Neutrophil (primary cell): ENCODE measurements around the gene PLXNA4.

Source experiments
- H3K27ac ChIP-seq: fragments of 200-600 bp; sonication (generic); 2 replicates; pipeline ENCODE4 v1.5.1; 2016; ENCODE audit warnings: mild to moderate bottlenecking, moderate library complexity
- H3K27me3 ChIP-seq: fragments of 200-600 bp; sonication (generic); 2 replicates; pipeline ENCODE4 v1.6.0; 2016; ENCODE audit warnings: mild to moderate bottlenecking
- H3K36me3 ChIP-seq: fragments of 200-600 bp; sonication (generic); 2 replicates; pipeline ENCODE4 v1.5.1; 2017
- H3K4me1 ChIP-seq, 2 experiments: fragments of 200-600 bp in 1 of 2; sonication (generic) in 1 of 2; 1 replicate in 1 of 2; 2 replicates in 1 of 2; pipeline versions ENCODE4 v1.5.1 to v1.6.1; 2013 to 2016; ENCODE audit warnings: low read depth in 1 of 2, low read length in 1 of 2, mild to moderate bottlenecking in 1 of 2, moderate library complexity in 1 of 2; ENCODE audit not compliant: control insufficient read depth in 1 of 2, insufficient read depth in 1 of 2
- H3K4me3 ChIP-seq, 2 experiments: fragments of 200-600 bp in 1 of 2; sonication (generic) in 1 of 2; 1 replicate in 1 of 2; 2 replicates in 1 of 2; pipeline ENCODE4 v1.5.1; 2013 to 2016; ENCODE audit warnings: low read depth in 1 of 2, low read length in 1 of 2, mild to moderate bottlenecking in 1 of 2, moderate library complexity in 1 of 2
- H3K9me3 ChIP-seq: fragments of 200-600 bp; sonication (generic); 2 replicates; pipeline ENCODE4 v1.5.1; 2016
- CTCF ChIP-seq: fragments of 200-600 bp; sonication (generic); IDR thresholded peaks from 2 replicates; pipeline ENCODE4 v1.5.1; 2016; ENCODE audit warnings: antibody characterized with exemption

The PLXNA4 gene

GRCh38 chr7:132164558-132165125, 411.6 kb downstream of the PLXNA4 start:
- no peaks in the 10 kb centered on the region for H3K9me3 ChIP-seq
- H3K27me3 ChIP-seq = no peaks in the 10 kb centered on the region
- H3K4me3 ChIP-seq = no peak overlapping the region
- no peaks in the 10 kb centered on the region for H3K4me1 ChIP-seq
- no peaks in the 10 kb centered on the region for H3K36me3 ChIP-seq
- TF ChIP-seq CTCF = no peak
- no peak overlapping the region for H3K27ac ChIP-seq

- no peak overlapping the region for H3K27ac ChIP-seq
- H3K27me3 ChIP-seq = no peaks in the 10 kb centered on the region
- H3K4me1 ChIP-seq = no peaks in the 10 kb centered on the region
- H3K4me3 ChIP-seq = no peak overlapping the region
- no peak for TF ChIP-seq CTCF
- H3K9me3 ChIP-seq = no peaks in the 10 kb centered on the region
- no peaks in the 10 kb centered on the region for H3K36me3 ChIP-seq
These were observed 413.6 kb downstream of the PLXNA4 start for GRCh38 chr7:132162556-132163144.

- no peaks in the 10 kb centered on the region for H3K27me3 ChIP-seq
- H3K4me1 ChIP-seq = no peaks in the 10 kb centered on the region
- H3K36me3 ChIP-seq = no peaks in the 10 kb centered on the region
- TF ChIP-seq CTCF = no peak
- H3K4me3 ChIP-seq = no peak overlapping the region
- no peaks in the 10 kb centered on the region for H3K9me3 ChIP-seq
- H3K27ac ChIP-seq = no peak overlapping the region
These were observed 414.3 kb downstream of the PLXNA4 start for GRCh38 chr7:132161976-132162375.

GRCh38 chr7:132161533-132161915, 414.7 kb downstream of the PLXNA4 start:
- no peak overlapping the region for H3K27ac ChIP-seq
- no peaks in the 10 kb centered on the region for H3K9me3 ChIP-seq
- no peaks in the 10 kb centered on the region for H3K4me1 ChIP-seq
- H3K27me3 ChIP-seq = no peaks in the 10 kb centered on the region
- H3K4me3 ChIP-seq = no peak overlapping the region
- no peaks in the 10 kb centered on the region for H3K36me3 ChIP-seq
- TF ChIP-seq CTCF = no peak

- no peaks in the 10 kb centered on the region for H3K27me3 ChIP-seq
- no peak overlapping the region for H3K27ac ChIP-seq
- H3K36me3 ChIP-seq = no peaks in the 10 kb centered on the region
- H3K4me1 ChIP-seq = no peaks in the 10 kb centered on the region
- no peak for TF ChIP-seq CTCF
- H3K9me3 ChIP-seq = no peaks in the 10 kb centered on the region
- H3K4me3 ChIP-seq = no peak overlapping the region
These were observed 415.4 kb downstream of the PLXNA4 start for GRCh38 chr7:132160611-132161532.
